HG02763 (cell line): ENCODE results near the gene OSBPL10.
"Not testable (repeated sequence)": the region's sequence is repeated elsewhere in the genome, so short reads cannot be mapped to it uniquely, and the experiment has no call there.

ENCODE experiments used
- ATAC-seq: cut with Tn5 transposase; IDR thresholded peaks from one replicate; pipeline ENCODE4 v1.9.1; 2021; ENCODE audit warnings: mild to moderate bottlenecking, moderate library complexity; ENCODE audit not compliant: unreplicated experiment

OSBPL10 gene

GRCh38 chr3:31783851-31784250, 197.2 kb downstream of the OSBPL10 start:
- not testable (repeated sequence) for ATAC-seq

GRCh38 chr3:31782306-31782705, 198.8 kb downstream of the OSBPL10 start:
- not testable (repeated sequence) for ATAC-seq

- no peak for ATAC-seq
Observed at GRCh38 chr3:31779514-31779913, 201.5 kb downstream of the OSBPL10 start.

GRCh38 chr3:31777887-31778286, 203.2 kb downstream of the OSBPL10 start:
- ATAC-seq = no peak

- ATAC-seq = no peak
Observed at GRCh38 chr3:31777092-31777491, 204.0 kb downstream of the OSBPL10 start.

GRCh38 chr3:31776016-31776415, 205.0 kb downstream of the OSBPL10 start:
- ATAC-seq = no peak

GRCh38 chr3:31775383-31775782, 205.7 kb downstream of the OSBPL10 start:
- no peak for ATAC-seq

GRCh38 chr3:31772758-31773473, 208.1 kb downstream of the OSBPL10 start:
- ATAC-seq = no peak

GRCh38 chr3:31772272-31772671, 208.8 kb downstream of the OSBPL10 start:
- no peak for ATAC-seq

- ATAC-seq = no peak
Observed at GRCh38 chr3:31770822-31771326, 210.2 kb downstream of the OSBPL10 start.

- ATAC-seq = no peak
Observed at GRCh38 chr3:31768479-31769125, 212.5 kb downstream of the OSBPL10 start.

- ATAC-seq = no peak
Observed at GRCh38 chr3:31767920-31768319, 213.1 kb downstream of the OSBPL10 start.

GRCh38 chr3:31766669-31767068, 214.4 kb downstream of the OSBPL10 start:
- ATAC-seq = no peak

- no peak for ATAC-seq
Observed at GRCh38 chr3:31765871-31766270, 215.2 kb downstream of the OSBPL10 start.

- no peak for ATAC-seq
Observed at GRCh38 chr3:31763731-31764130, 217.3 kb downstream of the OSBPL10 start.

- ATAC-seq = no peak
Observed at GRCh38 chr3:31762888-31763351, 218.1 kb downstream of the OSBPL10 start.

- ATAC-seq = no peak
Observed at GRCh38 chr3:31762097-31762764, 218.8 kb downstream of the OSBPL10 start.

GRCh38 chr3:31760654-31761053, 220.4 kb downstream of the OSBPL10 start:
- no peak for ATAC-seq

GRCh38 chr3:31758322-31758965, 222.6 kb downstream of the OSBPL10 start:
- no peak for ATAC-seq

GRCh38 chr3:31755926-31756658, 225.0 kb downstream of the OSBPL10 start:
- ATAC-seq = no peak
